ENCODE data around the gene ZCCHC14. TPM values are rescaled to one million over a fixed set of nuclear protein-coding genes. Genes with fewer than 3 reads are reported as not detected.

ZCCHC14 gene
- total RNA-seq, 1 donor = 8.2 TPM

- no peak overlapping the region for H3K4me3 ChIP-seq (ENCODE audit: low read depth, low read length)
- TF ChIP-seq CTCF (IDR thresholded peaks at IDR 0.05; ENCODE audit: insufficient read depth, low read depth, low read length) = no peak
- no peak for DNase-seq (ENCODE audit: low read depth)
Measured at GRCh38 chr16:87534030-87534653, 41.3 kb upstream of the ZCCHC14 start.

- DNase-seq (ENCODE audit: low read depth) = no peak
- H3K4me3 ChIP-seq (ENCODE audit: low read depth, low read length) = no peak overlapping the region
- no peak for TF ChIP-seq CTCF (IDR thresholded peaks at IDR 0.05; ENCODE audit: insufficient read depth, low read depth, low read length)
Measured at GRCh38 chr16:87533061-87533460, 40.2 kb upstream of the ZCCHC14 start.

GRCh38 chr16:87531418-87531817 is 38.6 kb upstream of the ZCCHC14 start:
- H3K4me3 ChIP-seq (ENCODE audit: low read depth, low read length) = no peak overlapping the region
- DNase-seq (ENCODE audit: low read depth) = no peak
- TF ChIP-seq CTCF (IDR thresholded peaks at IDR 0.05; ENCODE audit: insufficient read depth, low read depth, low read length) = no peak

- H3K4me3 ChIP-seq (ENCODE audit: low read depth, low read length) = no peak overlapping the region
- TF ChIP-seq CTCF (IDR thresholded peaks at IDR 0.05; ENCODE audit: insufficient read depth, low read depth, low read length) = no peak
- no peak for DNase-seq (ENCODE audit: low read depth)
Measured at GRCh38 chr16:87528690-87529579, 36.1 kb upstream of the ZCCHC14 start.

- no peak for TF ChIP-seq CTCF (IDR thresholded peaks at IDR 0.05; ENCODE audit: insufficient read depth, low read depth, low read length)
- H3K4me3 ChIP-seq (ENCODE audit: low read depth, low read length) = no peak overlapping the region
- no peak for DNase-seq (ENCODE audit: low read depth)
Measured at GRCh38 chr16:87527055-87527724, 34.4 kb upstream of the ZCCHC14 start.

GRCh38 chr16:87526238-87526947 is 33.6 kb upstream of the ZCCHC14 start:
- no peak overlapping the region for H3K4me3 ChIP-seq (ENCODE audit: low read depth, low read length)
- no peak for DNase-seq (ENCODE audit: low read depth)
- TF ChIP-seq CTCF (IDR thresholded peaks at IDR 0.05; ENCODE audit: insufficient read depth, low read depth, low read length) = no peak

Data from fibroblast of villous mesenchyme (primary cell).